HG03064 (cell line): ENCODE results near the gene CUBN.

Source experiments
- ATAC-seq: cut with Tn5 transposase; IDR thresholded peaks from one replicate; pipeline ENCODE4 v1.9.1; 2021; ENCODE audit warnings: low read depth; ENCODE audit not compliant: unreplicated experiment

CUBN gene

DNA sequence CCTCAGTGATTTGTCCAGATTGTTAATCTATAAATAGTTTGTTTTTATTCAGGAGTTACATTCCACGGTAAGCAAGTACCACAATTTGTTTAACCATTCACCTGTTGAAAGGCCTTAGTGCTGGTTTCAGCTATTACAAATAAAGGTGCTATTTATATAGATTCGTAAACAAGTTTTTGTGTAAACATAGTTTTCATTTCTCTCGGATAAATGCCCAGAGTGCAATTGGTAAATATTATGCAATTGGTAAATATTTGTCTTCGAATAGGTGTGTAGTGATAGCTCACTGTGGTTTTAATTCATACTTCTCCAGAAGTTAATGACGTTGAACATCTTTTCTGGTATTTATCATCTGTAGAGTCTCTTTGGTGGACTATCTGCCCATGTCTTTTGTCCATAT is 235.9 kb downstream of the CUBN start:
- no peak for ATAC-seq

DNA sequence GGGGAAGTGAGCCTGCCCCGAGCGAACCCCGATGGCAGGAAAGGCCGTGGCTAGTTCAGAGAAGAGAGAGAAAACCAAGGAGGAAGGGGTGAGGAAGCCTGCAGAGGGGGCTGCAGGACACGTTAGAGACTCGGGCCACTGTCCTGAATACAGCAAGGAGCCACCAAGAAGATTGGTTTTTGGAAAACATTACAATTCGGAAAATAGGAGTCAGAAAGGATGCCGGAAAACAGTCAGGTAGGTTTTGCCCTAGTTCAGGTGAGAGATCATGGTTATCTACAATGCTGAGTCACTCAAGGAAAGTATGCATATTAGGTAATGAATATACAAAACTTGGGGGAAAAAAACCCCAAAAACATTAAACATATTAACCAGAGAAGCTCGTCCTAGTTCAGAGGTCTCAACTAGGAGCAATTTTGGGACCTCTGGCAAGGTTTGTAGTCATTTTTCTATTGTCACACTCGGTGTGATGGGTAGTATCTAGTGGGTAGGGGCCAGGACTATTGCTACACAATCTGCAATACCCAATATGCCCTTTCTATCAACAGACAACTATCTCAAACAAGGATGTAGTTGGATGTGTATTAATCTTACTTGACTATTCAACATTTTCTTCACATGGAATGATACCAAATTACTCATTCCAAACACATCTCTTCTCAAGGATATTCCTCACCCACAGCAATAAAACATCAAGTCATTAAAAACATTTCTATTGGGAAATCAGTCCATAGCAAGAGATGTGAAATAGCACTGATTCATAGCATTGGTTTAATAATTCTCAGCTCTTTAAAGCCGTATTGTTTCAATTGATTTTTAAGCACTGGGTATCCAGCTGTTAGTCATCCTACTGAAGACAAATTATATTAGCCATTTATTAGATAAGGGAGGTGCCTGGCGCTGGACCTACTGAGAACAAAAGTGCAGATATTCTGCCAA is 238.0 kb downstream of the CUBN start:
- ATAC-seq: no peak

DNA sequence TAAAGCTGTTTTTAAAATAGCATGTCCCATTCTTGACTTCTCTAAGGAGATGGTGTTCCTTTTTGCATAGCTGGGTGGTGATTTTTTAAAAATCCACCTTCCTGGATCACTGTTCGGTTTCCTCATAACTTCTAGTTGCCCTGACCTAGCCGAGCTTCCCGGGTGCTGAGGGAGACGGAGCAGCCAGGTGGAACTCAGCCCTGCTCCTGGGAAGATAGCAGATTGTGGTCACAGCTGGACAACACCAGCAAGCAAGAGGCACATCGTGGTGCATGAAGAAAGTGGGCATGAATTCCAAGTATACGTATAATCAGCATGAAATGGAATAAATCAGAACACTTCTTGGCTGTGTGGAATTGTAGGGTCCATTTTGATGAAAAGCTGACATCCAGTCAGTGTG is 238.9 kb downstream of the CUBN start:
- ATAC-seq: no peak

GRCh38 chr10:16887565-16887964 is 242.0 kb downstream of the CUBN start:
- ATAC-seq: no peak

GRCh38 chr10:16886031-16886430 is 243.6 kb downstream of the CUBN start:
- ATAC-seq: no peak

DNA sequence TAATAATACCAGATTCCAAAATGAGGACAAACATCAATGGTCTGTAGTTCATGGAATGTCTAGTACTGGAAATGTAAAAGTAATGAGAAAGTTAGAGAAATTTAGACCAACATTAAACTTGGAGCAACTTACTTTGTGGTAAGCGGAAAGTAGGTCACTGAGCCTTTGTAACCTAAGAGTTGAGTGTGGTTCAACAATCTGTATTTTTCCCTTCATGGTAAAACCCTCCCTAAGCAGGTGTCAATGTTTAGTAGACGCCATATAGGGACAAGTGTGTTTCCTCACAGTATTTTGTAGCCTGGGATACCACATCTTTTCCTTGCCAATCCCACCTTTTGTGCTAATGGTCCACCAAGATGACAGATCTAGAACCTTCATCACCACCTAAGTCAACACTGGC is 245.1 kb downstream of the CUBN start:
- no peak for ATAC-seq

DNA sequence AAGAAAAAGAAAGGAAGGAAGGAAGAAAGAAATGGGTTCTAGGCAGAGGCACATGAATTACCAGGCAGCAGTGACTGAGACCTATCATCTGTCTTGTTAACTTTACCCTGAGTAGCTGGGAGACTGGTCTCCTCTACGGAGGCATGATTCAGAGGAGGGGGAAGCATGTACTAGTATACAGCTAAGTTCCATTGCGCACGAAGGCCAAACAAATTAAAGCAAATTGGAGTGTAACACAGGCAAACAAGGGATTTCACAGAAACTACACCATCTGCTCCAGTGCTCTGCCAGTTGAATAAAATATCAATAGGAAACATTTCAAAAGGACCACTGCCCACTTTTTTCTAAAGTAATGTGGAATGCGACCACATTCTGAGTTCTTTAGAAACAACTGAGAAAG is 246.5 kb downstream of the CUBN start:
- no peak for ATAC-seq

DNA sequence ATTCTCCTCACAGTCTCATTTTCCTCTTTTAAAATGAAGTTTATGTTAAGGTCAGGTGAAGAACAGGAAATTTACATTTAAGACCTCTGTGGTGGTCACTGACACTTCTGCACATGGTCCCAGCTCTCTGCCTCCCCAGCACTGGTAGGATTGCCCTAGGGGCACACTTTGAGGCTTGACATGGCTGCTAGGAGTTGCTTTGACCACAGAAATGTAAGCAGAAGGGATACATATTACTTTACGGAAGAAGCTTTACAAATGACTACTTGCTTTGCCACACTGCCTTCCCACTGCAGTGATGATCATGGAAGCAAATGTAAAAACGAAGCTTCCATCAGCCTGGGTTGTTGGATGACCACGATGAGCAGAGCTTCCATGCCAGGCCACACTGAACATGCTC is 259.3 kb downstream of the CUBN start:
- ATAC-seq: no peak

- no peak for ATAC-seq
Observed at GRCh38 chr10:16867990-16868389, 261.6 kb downstream of the CUBN start.

- ATAC-seq: no peak
Observed at GRCh38 chr10:16867556-16867955, 262.1 kb downstream of the CUBN start.

DNA sequence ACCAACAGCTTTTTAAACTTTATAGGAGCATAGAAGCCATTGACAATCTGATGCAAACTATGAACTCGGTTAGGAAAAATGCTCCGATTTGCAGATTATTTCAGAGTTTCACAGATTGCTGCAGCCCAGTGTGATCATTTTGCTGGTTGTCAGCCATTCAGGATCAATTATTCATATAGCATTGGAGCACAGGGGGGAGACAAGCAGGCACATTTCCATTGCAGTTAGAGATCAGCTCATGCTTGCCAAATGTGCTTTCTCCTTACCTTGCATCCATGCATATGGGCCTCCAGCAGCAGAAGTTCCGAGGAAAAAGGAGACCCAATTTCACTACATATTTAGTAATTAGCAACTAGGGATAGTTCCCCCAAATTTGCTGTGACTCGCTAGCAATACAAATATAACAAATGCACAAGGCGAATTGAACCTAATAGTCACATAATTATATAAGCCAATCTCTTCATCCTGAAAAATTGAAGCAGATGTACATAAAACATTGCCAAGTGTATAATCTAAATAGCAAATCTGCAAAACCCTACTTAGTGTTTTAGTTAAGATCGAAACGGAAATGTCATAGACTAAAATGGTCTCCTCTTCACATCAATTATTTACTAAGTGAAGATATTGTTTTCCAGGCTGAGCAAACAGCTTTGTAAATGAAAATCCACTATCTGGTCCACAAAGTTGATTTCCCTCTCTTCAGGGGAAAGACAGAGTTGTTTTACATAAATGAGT is 262.9 kb downstream of the CUBN start:
- no peak for ATAC-seq

DNA sequence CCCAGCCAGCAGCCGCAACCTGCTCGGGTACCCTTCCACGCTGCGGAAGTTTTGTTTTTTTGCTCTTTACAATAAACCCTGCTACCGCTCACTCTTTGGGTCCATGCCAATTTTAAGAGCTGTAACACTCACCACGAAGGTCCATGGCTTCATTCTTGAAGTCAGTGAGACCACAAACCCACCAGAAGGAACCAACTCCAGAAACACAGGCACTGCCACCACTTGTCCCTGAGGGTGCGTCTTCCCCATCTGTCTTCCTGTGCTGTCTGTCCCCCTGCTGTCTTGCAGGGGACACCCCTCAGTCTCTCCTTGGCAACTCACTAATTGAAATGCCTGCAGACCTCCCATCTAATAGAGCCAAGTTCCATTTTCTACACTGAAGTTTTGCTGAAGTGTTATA is 263.8 kb downstream of the CUBN start:
- ATAC-seq: no peak

DNA sequence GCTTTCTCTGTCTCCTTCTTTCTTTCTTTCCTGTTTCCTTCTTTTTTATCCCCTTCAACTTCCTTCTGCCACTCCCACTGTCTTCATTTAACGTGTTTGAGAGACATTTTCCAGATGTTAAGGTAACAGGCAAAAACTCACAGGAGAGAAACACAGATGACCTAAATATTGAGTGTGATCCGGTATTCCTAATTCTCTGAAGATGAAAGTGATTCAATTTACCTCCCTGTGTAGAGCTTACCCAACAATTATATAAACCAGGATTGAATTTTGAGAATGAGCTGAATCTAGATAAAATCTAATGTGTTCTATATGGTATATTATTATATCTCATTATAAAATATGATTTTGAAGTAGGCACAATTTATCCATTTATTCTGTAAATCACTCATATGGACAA is 265.8 kb downstream of the CUBN start:
- ATAC-seq: no peak

GRCh38 chr10:16857419-16857818 is 272.2 kb downstream of the CUBN start:
- ATAC-seq: no peak

GRCh38 chr10:16856567-16856966 is 273.0 kb downstream of the CUBN start:
- no peak for ATAC-seq

DNA sequence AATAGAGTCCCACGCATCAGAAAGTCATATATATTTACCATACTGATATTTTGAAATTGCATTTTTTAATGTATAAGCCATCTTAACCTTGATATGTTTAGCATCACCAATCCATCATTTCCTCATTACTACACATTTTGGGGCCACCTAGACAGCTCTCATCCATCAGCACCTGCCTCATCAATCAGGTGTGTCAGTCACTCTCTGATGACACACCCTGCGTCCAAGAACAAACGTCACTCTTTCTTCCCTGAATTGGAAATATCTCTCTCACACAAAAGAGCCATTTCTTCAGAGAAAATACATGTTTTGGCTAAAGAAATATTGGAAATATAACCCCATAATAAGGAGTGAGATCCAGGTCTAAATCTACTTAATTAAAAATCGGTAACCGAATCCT is 273.5 kb downstream of the CUBN start:
- ATAC-seq: no peak

GRCh38 chr10:16854623-16855022 is 275.0 kb downstream of the CUBN start:
- no peak for ATAC-seq

DNA sequence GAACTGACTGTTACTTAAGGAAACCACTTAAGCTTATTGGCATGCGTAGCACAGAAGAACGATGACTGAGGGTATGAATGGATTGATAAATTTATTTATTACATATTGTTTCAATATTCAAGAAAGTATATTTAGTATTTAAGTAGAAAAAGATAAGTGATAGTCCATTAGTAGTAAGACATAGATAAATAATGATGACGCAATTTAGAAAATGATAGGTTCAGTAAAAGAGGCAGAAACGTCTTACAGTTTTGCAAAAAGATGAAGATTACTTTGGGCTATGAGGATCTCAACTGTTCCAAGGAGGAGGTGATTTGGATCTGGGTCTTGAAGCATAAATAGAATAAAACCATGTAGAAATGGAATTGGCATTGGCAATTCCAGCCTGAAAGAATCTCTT is 275.8 kb downstream of the CUBN start:
- no peak for ATAC-seq

DNA sequence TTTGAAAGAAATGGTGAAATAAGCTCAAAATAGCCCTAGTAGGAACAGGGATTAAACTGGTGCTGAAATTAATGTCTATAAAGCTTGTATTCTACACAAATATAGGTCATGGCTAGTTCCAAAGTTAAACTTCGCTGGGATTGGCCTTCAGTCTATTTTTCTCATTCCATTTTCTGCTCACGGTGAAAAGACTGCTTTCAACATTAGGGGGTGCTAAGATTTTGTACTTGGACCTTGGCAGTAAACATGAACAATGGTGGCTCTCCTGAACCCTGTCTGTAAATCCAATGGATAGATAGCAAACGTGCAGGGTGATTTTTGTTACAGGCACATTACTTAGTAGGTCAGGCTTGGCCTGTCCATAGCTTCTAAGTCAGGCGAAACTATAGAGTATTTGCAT is 276.4 kb downstream of the CUBN start:
- ATAC-seq: no peak

GRCh38 chr10:16852624-16853023 is 277.0 kb downstream of the CUBN start:
- ATAC-seq: no peak

GRCh38 chr10:16848562-16849154 is 281.0 kb downstream of the CUBN start:
- ATAC-seq: no peak

DNA sequence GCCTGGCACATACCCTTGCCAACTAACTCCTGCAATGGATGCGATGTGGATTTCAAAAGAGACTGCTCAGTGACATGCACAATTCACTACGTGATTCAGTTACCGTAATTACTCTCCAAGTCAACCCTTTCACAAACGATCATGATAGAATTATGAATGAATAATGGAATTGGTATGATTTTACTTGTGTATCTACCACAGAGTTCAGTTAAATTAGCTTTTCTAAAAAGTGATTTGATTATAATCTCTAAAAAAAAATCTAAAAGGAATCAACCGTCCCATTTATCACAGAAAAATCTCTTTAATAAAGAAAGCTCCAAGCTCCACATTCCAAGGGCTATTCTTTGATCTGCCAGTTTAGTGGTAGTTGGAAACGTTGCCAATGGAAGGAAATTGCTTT is 282.0 kb downstream of the CUBN start:
- no peak for ATAC-seq
